Stimulated activated CD8-positive, alpha-beta memory T cell treated with anti-CD3 and anti-CD28 coated beads, Interleukin-4, amount 100 ng/mL, for 48 hours (primary cell): ENCODE data around the gene KRTAP9-6.
"Not testable (repeated sequence)": the region's sequence is repeated elsewhere in the genome, so short reads cannot be mapped to it uniquely, and the experiment has no call there.

Source experiments
- DNase-seq: peaks from one replicate; pipeline ENCODE4 v3.0.0-alpha.2; 2020

KRTAP9-6 gene

DNA sequence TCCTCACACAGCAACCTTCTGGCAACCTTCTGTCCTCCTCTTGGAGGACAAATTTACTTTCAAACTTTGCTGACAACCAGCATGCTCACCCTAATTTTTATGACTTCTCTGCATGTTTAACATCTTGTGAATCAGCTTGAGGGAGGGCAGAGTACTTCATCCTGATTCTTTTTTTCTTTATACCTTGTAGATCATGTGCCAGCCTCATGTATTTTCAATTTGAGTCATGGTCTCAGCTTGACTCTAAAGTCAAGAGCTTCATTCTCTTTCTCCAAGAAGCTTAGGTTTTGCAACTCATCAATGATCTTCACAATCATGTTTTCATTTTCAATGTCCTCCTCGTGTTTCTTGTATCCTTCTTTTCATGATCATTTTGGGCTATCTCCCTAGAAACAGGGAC is 6.7 kb downstream of the KRTAP9-6 start:
- no peak for DNase-seq

DNA sequence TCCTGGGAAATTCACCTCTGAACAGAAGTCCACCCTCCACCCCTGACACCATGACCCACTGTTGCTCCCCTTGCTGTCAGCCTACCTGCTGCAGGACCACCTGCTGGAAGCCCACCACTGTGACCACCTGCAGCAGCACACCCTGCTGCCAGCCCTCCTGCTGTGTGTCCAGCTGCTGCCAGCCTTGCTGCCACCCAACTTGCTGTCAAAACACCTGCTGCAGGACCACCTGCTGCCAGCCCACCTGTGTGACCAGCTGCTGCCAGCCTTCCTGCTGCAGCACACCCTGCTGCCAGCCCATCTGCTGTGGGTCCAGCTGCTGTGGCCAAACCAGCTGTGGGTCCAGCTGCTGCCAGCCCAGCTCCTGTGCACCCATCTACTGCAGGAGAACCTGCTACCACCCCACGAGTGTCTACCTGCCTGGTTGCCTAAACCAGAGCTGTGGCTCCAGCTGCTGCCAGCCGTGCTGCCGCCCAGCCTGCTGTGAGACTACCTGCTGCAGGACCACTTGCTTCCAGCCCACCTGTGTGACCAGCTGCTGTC is 10.5 kb downstream of the KRTAP9-6 start, which contains the start of gene KRTAP9-7:
Gene KRTAP9-7, plus strand, starts transcription at position 51 of the 543 bp plus-strand sequence. Its CDS starts 0 bp downstream, at position 51.
- not testable (repeated sequence) for DNase-seq

DNA sequence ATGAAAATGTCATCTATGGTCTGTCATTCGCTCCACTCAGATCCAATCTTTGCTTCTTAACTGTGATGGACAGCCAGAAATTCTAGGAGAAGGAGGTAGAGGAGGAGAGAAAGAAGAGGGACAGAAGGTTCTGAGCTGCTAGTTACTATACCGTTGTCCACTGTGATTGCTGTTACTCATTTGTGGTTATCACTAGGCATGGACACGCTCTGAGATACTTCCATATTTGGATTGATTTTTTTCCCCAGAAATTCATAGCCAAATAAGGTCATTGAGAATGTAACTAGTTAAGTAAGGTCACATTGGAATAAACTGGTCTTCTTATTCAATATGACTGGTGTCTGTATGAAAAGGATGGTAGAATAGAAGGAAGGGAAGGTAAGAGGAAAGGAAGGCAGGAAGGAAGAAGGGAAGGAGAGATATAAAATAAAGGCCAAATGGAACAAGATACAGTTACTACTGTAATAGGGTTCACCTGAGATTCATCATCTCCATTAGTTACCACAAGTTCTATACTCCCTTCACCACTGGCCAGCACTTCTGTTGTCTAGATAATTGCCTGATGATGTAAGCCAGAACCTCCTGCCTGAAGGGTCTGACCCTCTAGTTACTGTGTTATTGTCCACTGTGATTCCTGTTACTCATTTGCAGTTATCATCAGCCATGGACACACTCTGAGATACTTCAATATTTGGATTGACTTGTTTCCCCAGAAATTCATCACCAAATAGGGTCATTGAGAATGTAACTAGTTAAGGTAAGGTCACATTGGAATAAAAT is 13.2 kb downstream of the KRTAP9-6 start:
- no peak for DNase-seq

DNA sequence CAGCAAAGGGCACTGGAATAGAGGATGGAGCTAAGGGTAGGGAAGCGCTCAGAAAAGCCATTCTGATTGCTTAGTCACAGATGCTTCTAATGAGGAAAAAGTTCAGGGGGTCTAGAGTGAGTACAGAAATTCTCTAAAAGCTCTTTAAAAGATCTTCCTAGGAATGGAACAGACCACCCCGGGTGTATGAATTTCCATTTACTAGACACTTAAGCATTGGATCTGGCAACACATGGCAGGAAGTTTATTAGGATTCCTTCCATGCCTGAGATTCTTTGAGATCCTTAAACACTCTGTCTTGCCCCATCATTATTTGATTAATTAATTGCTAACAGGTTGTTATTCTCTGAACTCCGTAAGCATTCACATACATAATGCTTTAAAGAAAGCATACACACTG is 18.9 kb downstream of the KRTAP9-6 start:
- DNase-seq: no peak

DNA sequence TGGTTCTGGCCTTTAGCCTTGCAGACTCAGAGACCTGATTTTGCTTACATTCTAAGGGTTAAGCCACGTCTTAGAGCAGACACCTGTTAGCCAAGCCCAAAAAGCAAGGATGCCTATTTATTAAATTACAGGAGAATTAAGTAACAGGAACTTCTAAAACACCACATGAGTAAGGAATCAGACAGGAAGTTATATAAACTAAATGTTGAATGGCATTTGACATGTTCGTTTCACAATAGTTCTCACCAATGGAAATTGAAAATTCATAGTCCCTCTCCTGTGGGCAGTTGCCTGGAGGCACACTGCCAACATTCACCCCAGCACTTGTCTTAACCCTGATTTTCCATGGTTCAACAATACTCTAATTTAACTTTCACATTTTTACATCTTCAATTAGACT is 19.4 kb downstream of the KRTAP9-6 start:
- DNase-seq: no peak

DNA sequence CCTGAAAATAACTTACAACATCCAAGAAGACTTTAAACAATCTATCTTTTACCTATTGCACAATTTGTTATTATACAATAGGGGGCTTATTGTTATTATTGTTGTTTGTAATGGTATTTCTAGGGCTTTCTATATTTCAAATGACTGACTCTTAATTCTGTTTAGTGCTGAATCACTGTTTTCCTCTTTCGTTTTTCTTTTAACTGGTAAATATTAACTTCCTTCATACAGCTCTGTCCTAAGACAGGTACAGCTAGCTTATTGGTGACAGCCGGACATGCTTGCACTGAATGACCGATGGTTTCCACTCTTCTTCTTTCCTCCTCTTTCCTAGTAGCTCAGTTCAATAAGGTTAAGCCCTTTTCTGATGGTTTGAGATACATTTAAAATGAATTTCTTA is 21.9 kb downstream of the KRTAP9-6 start:
- DNase-seq: no peak

DNA sequence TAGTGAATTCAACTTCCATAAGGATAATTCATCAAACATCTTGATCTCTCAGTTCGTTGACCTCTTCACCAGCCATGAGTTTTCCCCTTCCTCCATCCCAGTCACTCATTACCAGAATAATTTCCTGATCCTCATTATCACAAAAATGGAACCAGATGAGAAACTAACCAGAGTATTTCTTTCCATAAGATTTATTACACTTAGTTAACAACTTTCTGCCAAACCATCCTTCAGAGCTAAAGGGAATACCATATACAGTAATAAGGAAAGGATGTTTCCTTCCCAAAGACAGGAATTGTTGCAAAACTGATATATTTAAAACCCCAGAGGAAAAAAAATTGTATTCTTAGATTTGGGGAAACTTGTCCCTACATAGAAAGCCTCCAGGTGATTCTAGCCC is 28.8 kb downstream of the KRTAP9-6 start:
- no peak for DNase-seq

DNA sequence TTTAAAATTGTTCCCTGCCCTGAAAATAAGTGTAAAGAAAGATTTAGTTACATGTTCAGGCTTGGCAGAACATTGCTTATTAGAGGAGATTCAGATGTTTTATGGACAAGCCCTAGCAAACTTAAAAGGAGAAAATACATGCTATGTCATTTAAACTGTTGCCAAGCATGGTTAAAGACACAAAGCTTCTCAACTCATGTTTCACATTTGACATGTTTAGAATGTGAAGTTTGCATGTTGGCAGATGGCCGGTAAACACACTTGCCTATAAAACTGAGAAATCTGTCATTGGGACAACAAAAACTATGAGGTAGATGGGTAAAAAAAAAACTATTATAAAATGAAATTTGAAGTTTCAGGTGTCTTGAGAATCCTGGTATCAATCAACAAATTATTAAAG is 31.7 kb downstream of the KRTAP9-6 start:
- DNase-seq: no peak

DNA sequence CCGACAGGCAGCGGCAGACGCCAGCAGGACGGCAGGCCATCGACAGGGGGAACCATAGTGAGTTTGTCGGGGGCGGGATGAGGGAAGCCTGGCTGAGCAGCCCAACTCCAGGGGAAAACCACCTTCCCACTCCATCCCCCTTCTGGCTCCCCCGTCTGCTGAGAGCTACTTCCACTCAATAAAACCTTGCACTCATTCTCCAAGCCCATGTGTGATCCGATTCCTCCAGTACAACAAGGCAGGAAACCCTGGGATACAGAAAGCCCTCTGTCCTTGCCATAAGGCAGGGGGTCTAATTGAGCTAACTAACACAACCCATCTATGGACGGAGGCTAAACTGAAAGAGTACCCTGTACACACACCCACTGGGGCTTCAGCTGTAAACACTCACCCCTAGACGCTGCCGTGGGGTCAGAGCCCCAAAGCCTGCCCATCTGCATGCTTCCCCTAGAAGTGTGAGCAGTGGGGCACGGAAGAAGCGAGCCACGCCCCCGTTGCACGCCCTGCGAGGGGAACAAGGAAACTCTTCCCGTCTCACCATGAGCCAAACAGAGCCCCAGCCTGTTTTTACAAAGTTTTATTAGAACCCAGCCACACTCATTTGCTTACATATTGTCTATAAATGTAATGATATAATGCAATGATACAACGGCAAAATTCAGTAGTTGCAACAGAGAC is 33.4 kb downstream of the KRTAP9-6 start:
- DNase-seq: no peak

DNA sequence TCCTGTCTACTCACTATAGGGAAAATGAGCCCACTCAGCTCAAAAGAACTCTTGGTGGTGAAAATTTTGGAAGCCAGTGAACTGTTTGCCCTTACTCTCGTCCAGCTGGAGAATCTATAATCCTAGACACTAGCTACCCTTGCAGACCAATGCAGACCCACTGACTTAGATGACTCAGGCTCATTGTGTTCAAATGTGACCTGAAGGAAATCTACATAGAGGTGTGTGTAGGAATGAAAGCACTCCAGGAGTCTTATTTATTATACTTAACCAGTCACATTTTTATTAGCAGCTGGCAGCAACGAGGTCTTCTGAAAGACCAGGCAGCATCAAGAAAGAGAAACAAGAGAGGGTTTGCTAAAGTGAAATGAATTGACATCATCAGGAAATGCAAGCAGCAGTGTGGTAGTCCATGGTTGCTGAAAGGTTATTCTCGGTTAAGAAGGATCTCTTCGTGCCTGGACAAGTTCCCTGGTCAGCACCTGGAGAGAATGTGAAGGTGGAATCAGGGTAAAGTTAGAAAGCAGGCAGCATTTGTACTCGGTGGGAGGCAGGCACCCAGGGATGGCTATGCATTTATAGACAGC is 36.1 kb downstream of the KRTAP9-6 start:
- DNase-seq: no peak

DNA sequence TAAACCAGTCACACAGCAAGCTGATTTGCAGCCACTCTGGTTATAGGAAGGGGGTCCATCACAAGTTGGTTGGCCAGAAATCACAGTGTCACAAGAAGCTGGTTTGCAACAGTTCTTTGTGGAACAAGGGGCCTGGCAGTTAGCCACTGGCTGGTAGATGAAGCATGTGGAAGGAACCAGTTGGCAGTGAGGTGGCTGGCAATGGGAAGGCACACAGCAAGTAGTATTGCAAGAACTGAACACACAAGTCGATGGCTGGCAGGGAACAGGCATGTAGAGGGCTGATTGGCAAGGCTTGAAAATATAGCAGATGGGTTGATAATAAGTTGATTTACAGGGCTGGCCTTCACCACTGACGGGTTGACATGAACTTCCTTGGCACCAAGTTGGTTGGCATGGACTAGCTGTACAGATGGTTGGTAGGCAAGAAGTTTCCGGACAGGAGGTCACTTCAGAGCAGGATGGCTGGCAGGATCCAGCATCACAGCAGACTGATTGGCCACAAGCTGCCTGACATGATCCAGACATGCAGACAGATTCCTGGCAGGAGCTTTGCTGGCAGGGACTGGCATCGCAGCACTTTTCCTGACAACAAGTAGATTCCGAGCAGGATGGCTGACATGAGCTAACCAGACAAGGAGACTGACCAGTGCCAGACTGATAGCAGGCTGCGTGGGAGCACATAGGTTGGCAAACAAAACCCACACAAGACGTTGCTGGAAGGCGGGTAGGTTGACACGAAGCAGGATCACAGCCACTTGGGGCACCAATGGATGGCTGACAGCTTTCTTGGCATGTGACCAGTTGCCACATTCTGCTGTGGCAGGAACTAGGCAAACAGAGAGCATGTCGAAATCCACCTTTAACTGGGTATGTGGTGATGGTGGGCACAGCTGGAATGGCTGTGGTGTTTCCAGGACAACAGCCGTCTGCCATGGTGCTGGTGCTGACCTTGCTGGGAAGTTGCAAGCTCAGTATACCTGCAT is 37.0 kb downstream of the KRTAP9-6 start, which contains the start of gene KRTAP29-1:
Gene KRTAP29-1, minus strand, starts transcription at position 936 of the 986 bp plus-strand sequence. Its CDS starts 0 bp downstream, at position 936.
- DNase-seq: no peak

DNA sequence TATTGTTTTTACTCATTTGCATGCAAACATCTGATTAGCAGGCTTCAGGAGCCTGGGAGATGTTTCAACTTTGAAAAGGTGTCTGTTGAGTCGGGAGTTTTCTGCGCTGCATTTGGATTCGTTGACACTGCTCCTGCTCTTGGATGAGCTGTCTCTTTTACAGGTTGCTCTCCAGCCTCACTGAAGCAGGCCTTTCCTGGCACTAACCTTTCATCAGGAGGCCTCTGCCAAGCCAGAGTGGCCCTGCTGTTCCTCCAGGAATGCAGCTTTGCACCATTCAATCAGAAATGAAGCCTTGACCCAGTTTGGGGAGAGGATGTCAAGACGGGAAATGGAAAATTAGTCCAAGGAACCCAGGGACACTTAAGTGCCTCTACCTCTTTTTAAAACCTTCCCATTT is 37.8 kb downstream of the KRTAP9-6 start:
- DNase-seq: no peak

DNA sequence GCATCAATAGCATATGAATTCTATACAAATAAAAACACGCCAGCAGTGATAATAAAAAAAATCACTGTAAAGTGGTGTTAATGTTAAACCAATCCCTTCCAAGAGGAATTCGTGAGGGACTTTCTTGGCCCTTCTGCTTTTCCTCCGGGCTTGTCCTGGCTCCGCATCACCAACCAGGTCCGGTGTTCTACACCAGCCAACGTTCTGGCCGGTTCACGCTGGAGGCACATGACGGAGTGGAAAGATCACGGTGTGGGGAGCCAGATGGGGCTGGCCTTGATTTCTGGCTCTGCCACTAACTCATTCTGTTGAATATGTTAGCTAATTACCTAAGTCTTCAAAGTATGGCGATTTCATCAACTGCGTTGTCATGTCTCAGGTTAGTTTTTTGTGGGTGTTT is 38.9 kb downstream of the KRTAP9-6 start:
- no peak for DNase-seq

DNA sequence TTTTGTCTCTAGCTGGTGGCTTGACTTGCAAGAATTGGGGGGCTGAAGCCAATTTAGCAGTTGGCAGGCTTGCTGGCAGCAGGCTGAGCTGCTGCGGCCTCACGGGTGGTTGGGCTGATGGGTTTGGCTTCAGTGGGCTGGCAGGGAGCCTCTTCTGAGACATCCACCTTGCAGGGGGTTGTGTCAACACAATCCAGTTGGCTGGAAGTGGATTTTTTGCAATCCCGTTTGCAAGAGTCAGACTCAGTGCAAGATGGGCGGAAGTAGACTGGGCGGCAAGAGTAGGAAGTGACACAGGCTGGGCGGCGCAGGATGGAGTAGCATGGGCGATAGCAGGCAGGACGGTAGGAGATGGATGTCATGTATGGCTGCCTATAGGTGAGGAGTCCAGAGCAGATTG is 42.5 kb downstream of the KRTAP9-6 start:
- no peak for DNase-seq

DNA sequence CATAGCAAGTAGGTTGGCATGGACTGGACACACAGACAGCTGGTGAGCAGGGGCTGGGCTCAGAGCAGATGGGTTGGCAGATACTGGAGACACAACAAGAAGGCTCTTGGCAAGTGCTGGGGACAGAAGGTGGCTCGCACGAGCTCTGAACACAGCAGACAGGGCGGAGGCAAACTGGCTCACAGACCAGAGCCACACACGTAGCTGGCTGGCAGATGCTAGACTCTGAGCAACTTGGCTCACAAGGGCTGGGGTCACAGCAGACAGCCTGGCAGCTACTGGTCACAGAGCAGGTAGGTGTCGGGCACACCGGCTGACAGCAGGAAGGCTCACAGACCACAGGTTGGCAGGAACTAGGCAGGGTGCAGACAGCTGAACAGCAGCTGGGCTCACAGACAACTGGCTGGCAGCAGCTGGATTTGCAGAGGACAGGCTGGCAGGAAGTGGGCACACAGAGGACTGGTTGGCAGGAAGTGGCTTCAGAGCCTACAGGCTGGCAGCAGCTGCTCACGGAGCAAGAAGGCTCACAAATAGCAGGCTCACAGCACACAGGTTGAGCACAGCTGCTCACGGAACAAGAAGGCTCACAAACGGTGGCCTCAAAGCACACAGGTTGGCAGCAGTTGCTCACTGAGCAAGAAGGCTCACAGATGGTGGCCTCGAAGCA is 43.2 kb downstream of the KRTAP9-6 start:
- peak; percentile 56 for DNase-seq

DNA sequence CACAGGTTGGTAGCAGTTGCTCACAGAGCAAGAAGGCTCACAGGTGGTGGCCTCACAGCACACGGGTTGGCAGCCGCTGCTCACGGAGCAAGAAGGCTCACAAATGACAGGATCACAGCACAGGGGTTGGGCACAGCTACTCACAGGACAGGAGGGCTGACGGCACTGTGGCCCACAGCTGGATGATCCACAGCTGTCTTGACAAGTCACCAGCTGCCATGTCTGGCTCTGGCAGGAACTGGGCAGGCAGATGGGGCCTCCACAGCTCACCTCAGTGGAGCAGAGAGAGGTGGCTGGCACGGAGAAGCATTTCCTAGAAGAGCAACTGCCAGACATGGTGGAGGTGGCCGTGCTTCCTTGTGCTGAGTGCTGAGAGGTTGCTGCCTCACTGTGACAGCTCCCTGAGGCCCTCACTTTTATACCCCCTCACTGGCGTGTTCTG is 43.8 kb downstream of the KRTAP9-6 start, which contains the start of gene KRTAP16-1:
Gene KRTAP16-1, minus strand, starts transcription at position 392 of the 442 bp plus-strand sequence. Its CDS starts 56 bp downstream, at position 336.
- peak; percentile 51 for DNase-seq

DNA sequence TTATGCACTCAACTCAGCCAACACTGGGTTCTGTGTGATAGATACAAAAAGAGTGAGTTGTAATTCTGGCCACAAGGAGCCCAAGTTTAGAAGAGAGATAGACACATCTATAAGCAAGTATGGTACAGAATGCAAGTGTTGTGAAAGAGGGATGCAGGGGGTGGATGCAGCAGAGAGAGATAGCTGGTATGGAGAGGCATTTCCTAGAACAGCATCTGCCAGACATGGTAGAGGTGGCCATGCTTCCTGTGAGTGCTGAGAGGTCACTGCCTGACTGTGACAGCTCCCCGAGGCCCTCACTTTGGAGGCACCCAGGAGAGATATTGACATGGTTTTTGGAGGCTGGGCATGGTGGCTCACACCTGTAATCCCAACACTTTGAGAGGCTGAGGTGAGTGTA is 45.9 kb downstream of the KRTAP9-6 start:
- DNase-seq: no peak

DNA sequence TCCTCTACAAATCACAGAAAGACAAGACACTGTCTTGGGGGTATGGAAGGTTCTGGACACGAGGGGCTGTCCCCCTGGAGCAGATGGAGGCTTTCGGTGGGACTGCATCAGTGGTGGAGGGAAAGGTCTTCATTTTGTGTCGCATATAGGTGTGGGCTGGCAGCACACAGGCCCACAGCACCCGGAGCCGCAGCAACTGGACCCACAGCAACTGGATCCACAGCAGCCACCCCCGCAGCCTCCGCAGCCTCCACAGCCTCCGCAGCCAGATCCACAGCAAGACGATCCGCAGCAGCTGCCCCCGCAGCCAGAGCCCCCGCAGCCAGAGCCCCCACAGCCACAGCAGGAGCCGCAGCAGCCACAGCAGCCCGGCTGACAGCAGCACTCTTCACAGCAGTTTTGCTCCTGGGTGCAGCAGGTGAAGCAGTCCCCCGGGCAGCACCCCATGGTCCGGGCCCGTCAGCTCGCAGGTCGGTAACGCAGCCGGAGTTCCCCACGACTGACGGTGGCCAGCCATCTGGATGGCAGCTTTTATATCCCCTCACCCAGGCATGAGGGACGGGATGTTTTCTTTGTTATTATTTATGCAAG is 50.1 kb downstream of the KRTAP9-6 start, which contains the start of gene KRTAP17-1:
Gene KRTAP17-1, minus strand, starts transcription at position 507 of the 591 bp plus-strand sequence. Its CDS starts 60 bp downstream, at position 447.
- no peak for DNase-seq
